Activated B cell treated with CpG ODN at 0.5 μM for 24 hours (primary cell): ENCODE results near the gene ERCC2. TPM values are rescaled to one million over a fixed set of nuclear protein-coding genes. Genes with fewer than 3 reads are reported as not detected.

Source experiments
- ATAC-seq: fragments of 200-7000 bp; cut with Tn5 transposase; one replicate; pipeline ENCODE4 v1.10.0; 2021; ENCODE audit warnings: low read depth, mild to moderate bottlenecking, moderate library complexity
- CTCF ChIA-PET: fragments of 350-600 bp; sonication (Branson Sonifier 250); formaldehyde crosslinking; loops from one replicate; lab custom pipeline; 2021; ENCODE audit warnings: antibody characterized with exemption; lab: Charles Lee
- POLR2A ChIA-PET: fragments of 350-600 bp; sonication (Branson Sonifier 250); formaldehyde crosslinking; loops from one replicate; lab custom pipeline; 2021; ENCODE audit warnings: antibody characterized with exemption; lab: Charles Lee
- DNase-seq: peaks from one replicate; pipeline ENCODE4 v3.0.0; 2022
- H3K27ac Mint-ChIP-seq: one replicate; pipeline ENCODE4 v1.8.0; 2020; ENCODE audit warnings: mixed read lengths
- H3K27me3 Mint-ChIP-seq: one replicate; pipeline ENCODE4 v1.8.0; 2021; ENCODE audit warnings: mixed read lengths
- H3K36me3 Mint-ChIP-seq: one replicate; pipeline ENCODE4 v1.8.0; 2021; ENCODE audit warnings: low read depth, mixed read lengths
- H3K4me1 Mint-ChIP-seq: one replicate; pipeline ENCODE4 v1.8.0; 2021; ENCODE audit warnings: mixed read lengths
- H3K4me3 Mint-ChIP-seq: one replicate; pipeline ENCODE4 v1.8.0; 2020; ENCODE audit warnings: mild to moderate bottlenecking, mixed read lengths
- H3K9me3 Mint-ChIP-seq: one replicate; pipeline ENCODE4 v1.8.0; 2020; ENCODE audit warnings: mixed read lengths
- intact Hi-C: fragments of 100-400 bp; cut with micrococcal nuclease; formaldehyde crosslinking; loops from one replicate; pipeline ENCODE4 v1.15.1; 2024
- total RNA-seq: library from RNA; stranded (reverse); gene quantifications from 2 replicates; pipeline ENCODE4 v1.2.3, GENCODE V29; 2022
- TF ChIP-seq, protein P1 (sequence below): fragments of 200-600 bp; IDR thresholded peaks from one replicate; pipeline ENCODE4 v1.8.0; 2022; ENCODE audit warnings: antibody characterized with exemption, mild to moderate bottlenecking

Gene ERCC2
- total RNA-seq: 29.8 and 31.5 TPM in 2 replicates

GRCh38 chr19:45370410-45371204, at the start of gene ERCC2:
ERCC2 (minus strand) TSS chr19:45370573; CDS start chr19:45370540, 33 bp downstream.
- ChIA-PET CTCF (interaction anchor here (0.7 to 0.8 kb wide), 2 partner anchors 68 to 410 kb away, joined by 3 read pairs; no protein-coding TSS in a partner anchor), POLR2A (interaction anchor here (0.6 to 1.0 kb wide), 4 partner anchors 115 to 1593 kb away, joined by 3 to 5 read pairs (median 3); no protein-coding TSS in a partner anchor)
- H3K36me3 Mint-ChIP-seq: no peaks in the 10 kb centered on the region
- H3K27me3 Mint-ChIP-seq: no peaks in the 10 kb centered on the region
- intact Hi-C loops: loop anchor here (1.0 kb wide), 3 partner anchors 36 to 109 kb away; partner anchors contain the start of gene POLR1G
- H3K27ac Mint-ChIP-seq: peak within 1 kb of the TSS; percentile 99
- H3K4me3 Mint-ChIP-seq: peak within 1 kb of the TSS; percentile 95
- H3K9me3 Mint-ChIP-seq: no peaks in the 10 kb centered on the region
- peaks cover 14% of the 10 kb centered on the region for H3K4me1 Mint-ChIP-seq
- TF ChIP-seq, protein P1, sequence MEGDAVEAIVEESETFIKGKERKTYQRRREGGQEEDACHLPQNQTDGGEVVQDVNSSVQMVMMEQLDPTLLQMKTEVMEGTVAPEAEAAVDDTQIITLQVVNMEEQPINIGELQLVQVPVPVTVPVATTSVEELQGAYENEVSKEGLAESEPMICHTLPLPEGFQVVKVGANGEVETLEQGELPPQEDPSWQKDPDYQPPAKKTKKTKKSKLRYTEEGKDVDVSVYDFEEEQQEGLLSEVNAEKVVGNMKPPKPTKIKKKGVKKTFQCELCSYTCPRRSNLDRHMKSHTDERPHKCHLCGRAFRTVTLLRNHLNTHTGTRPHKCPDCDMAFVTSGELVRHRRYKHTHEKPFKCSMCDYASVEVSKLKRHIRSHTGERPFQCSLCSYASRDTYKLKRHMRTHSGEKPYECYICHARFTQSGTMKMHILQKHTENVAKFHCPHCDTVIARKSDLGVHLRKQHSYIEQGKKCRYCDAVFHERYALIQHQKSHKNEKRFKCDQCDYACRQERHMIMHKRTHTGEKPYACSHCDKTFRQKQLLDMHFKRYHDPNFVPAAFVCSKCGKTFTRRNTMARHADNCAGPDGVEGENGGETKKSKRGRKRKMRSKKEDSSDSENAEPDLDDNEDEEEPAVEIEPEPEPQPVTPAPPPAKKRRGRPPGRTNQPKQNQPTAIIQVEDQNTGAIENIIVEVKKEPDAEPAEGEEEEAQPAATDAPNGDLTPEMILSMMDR: no peak
- ATAC-seq: peak; percentile 97
- DNase-seq: peak; percentile 98

DNA sequence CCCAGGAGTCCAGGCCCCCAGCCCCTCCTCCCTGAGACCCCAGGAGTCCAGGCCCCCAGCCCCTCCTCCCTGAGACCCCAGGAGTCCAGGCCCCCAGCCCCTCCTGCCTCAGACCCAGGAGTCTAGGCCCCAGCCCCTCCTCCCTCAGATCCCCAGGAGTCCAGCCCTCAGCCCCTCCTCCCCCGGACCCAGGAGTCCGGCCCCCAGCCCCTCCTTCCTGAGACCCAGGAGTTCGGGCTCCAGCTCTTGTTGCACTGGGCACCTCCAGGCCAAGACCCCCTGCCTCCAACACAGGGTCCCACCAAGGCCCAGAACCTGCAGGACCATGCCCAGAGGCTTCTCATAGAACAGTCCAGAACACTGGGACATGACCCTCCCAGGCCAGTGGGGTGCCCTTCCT, 49.5 kb upstream of the ERCC2 start:
- H3K36me3 Mint-ChIP-seq: peaks cover 52% of the 10 kb centered on the region
- intact Hi-C loops: loop anchor here (1.0 to 10.0 kb wide), 3 partner anchors 14 to 355 kb away; partner anchors contain the start of gene POLR1G
- TF ChIP-seq, protein P1: no peak
- ATAC-seq: no peak
- H3K27me3 Mint-ChIP-seq: no peaks in the 10 kb centered on the region
- peaks cover 61% of the 10 kb centered on the region for H3K4me1 Mint-ChIP-seq
- POLR2A ChIA-PET: interaction anchor here (0.9 to 1.0 kb wide), 2 partner anchors 12 to 17 kb away, joined by 3 read pairs; no protein-coding TSS in a partner anchor
- H3K27ac Mint-ChIP-seq: peak overlapping the region; percentile 82
- H3K4me3 Mint-ChIP-seq: peak overlapping the region; percentile 66
- no peaks in the 10 kb centered on the region for H3K9me3 Mint-ChIP-seq
- no peak for DNase-seq
- CTCF ChIA-PET: interaction anchor here (0.6 to 1.7 kb wide), 4 partner anchors 17 to 64 kb away, joined by 3 to 7 read pairs (median 4); no protein-coding TSS in a partner anchor

DNA sequence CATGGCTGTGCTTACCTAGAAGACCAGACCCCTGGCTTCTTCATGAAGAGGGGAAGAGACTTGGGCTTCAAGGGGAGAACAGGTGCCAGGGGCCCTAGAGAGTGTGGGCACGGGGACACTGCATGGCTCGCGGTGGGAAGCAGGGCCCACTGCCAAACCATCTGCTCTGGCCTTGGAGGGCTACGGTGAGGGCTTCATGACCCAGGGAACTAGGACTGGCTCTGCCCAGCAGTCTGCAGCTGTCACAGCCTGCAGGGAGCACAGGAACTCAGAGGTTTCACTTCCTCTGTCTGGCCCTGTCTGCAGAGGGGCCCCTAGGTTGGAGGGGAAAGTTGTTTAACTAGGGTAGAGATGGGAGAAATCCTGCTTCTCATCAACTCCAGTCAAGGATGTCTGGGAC, 49.0 kb upstream of the ERCC2 start:
- Mint-ChIP-seq H3K27ac (peak overlapping the region; percentile 82), H3K27me3 (no peaks in the 10 kb centered on the region), H3K4me3 (peak overlapping the region; percentile 66), H3K36me3 (peaks cover 57% of the 10 kb centered on the region), H3K4me1 (peaks cover 58% of the 10 kb centered on the region), H3K9me3 (no peaks in the 10 kb centered on the region)
- TF ChIP-seq, protein P1: no peak
- CTCF ChIA-PET: interaction anchor here (0.6 to 1.7 kb wide), 3 partner anchors 17 to 64 kb away, joined by 3 to 7 read pairs (median 5); no protein-coding TSS in a partner anchor
- POLR2A ChIA-PET: interaction anchor here (1.0 to 1.6 kb wide), 2 partner anchors 12 to 17 kb away, joined by 3 to 5 read pairs; no protein-coding TSS in a partner anchor
- DNase-seq (peak; percentile 56), ATAC-seq (peak; percentile 74)
- intact Hi-C loops: loop anchor here (1.0 kb wide), 1 partner anchor 13 kb away; the partner anchor contains the start of gene POLR1G

DNA sequence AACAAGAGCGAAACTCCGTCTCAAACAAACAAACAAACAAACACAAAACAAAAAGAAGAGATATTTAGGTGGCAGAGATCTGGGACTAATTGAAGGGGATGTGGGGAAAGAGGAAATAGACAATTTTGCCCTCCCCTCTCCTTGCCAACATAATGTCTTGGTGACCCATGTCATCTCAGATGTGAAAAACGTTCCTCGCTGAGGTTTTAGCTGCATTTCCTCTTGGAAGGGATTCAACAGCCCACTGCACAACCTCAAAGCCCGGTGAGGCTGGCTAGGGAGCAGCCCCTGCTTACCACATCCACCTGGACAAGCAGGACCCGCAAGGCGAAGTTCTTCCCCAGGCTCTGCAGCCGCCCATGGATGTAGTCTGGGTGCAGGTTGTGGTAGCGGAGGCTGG, 48.4 kb upstream of the ERCC2 start:
- H3K27ac Mint-ChIP-seq: peak overlapping the region; percentile 82
- H3K27me3 Mint-ChIP-seq: no peaks in the 10 kb centered on the region
- peaks cover 52% of the 10 kb centered on the region for H3K4me1 Mint-ChIP-seq
- ChIA-PET CTCF (interaction anchor here (1.7 kb wide), 2 partner anchors 16 to 21 kb away, joined by 5 to 7 read pairs; no protein-coding TSS in a partner anchor), POLR2A (interaction anchor here (1.0 to 1.6 kb wide), 2 partner anchors 11 to 16 kb away, joined by 3 to 5 read pairs; no protein-coding TSS in a partner anchor)
- no peak overlapping the region for H3K4me3 Mint-ChIP-seq
- TF ChIP-seq, protein P1: no peak
- no peak for DNase-seq
- peaks cover 63% of the 10 kb centered on the region for H3K36me3 Mint-ChIP-seq
- intact Hi-C loops: loop anchor here (1.0 kb wide), 1 partner anchor 13 kb away; the partner anchor contains the start of gene POLR1G
- no peaks in the 10 kb centered on the region for H3K9me3 Mint-ChIP-seq
- no peak for ATAC-seq
